Measurements from ENCODE around the gene ZRANB3. TPM values are rescaled to one million over a fixed set of nuclear protein-coding genes. Genes with fewer than 3 reads are reported as not detected.

ZRANB3 gene
- total RNA-seq, 3 donors from 2014 or later, result 5.0 to 5.8 (median 5.4) TPM

GRCh38 chr2:135271006-135271405, 260.0 kb downstream of the ZRANB3 start:
- peaks cover 5% of the 10 kb centered on the region for H3K9me3 Mint-ChIP-seq
- no peak for ATAC-seq
- H3K27me3 Mint-ChIP-seq (ENCODE audit: low read depth), result no peaks in the 10 kb centered on the region
- no peak overlapping the region for H3K4me3 Mint-ChIP-seq
- no peaks in the 10 kb centered on the region for H3K4me1 Mint-ChIP-seq (ENCODE audit: low read depth)
- peaks cover 5% of the 10 kb centered on the region for H3K36me3 Mint-ChIP-seq (ENCODE audit: insufficient read depth)
- DNase-seq, result no peak

- no peaks in the 10 kb centered on the region for H3K9me3 Mint-ChIP-seq
- no peaks in the 10 kb centered on the region for H3K27me3 Mint-ChIP-seq (ENCODE audit: low read depth)
- no peak overlapping the region for H3K4me3 Mint-ChIP-seq
- DNase-seq (no peak), ATAC-seq (no peak)
- H3K4me1 Mint-ChIP-seq (ENCODE audit: low read depth), result no peaks in the 10 kb centered on the region
- H3K36me3 Mint-ChIP-seq (ENCODE audit: insufficient read depth), result peaks cover 2% of the 10 kb centered on the region
Measured at GRCh38 chr2:135265960-135266490, 265.0 kb downstream of the ZRANB3 start.

DNA sequence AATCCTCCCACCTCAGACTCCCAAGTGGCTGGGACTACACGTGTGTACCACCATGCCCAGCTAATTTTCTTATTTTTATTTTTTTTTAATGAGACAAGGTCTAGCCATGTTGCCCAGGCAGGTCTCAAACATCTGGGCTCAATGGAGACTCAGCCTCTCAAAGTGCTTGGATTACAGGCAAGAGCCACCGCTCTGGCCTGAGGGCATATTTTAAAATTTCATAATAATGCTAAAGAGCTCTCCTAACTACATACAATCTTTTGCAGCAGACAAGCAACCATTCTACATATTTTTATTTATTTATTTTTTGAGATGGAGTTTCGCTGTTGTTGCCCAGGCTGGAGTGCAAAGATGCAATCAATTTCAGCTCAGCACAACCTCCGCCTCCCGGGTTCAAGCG, 271.9 kb downstream of the ZRANB3 start:
- ATAC-seq, result no peak
- no peaks in the 10 kb centered on the region for H3K27me3 Mint-ChIP-seq (ENCODE audit: low read depth)
- no peaks in the 10 kb centered on the region for H3K36me3 Mint-ChIP-seq (ENCODE audit: insufficient read depth)
- H3K9me3 Mint-ChIP-seq, result no peaks in the 10 kb centered on the region
- no peak for DNase-seq
- no peak overlapping the region for H3K4me3 Mint-ChIP-seq
- no peaks in the 10 kb centered on the region for H3K4me1 Mint-ChIP-seq (ENCODE audit: low read depth)

DNA sequence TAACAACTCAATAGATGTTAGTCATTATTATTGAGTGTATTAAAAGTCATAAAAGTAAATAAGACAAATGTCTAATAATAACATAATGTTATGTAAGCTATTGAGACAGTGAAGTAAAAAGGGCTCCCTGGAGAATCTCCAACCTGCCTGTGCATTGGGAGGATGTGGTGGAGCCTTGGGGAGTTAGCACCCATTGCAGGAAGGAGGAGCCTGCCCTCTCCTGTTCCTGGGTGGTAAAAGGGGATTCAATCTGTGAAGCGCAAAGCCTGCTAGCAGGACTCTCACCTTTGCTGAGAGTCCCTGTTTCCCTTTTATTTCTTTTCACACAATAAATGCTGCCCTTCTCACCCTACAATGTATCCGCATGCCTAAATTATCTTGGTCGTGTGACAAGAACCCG, 272.8 kb downstream of the ZRANB3 start:
- H3K4me1 Mint-ChIP-seq (ENCODE audit: low read depth), result no peaks in the 10 kb centered on the region

DNA sequence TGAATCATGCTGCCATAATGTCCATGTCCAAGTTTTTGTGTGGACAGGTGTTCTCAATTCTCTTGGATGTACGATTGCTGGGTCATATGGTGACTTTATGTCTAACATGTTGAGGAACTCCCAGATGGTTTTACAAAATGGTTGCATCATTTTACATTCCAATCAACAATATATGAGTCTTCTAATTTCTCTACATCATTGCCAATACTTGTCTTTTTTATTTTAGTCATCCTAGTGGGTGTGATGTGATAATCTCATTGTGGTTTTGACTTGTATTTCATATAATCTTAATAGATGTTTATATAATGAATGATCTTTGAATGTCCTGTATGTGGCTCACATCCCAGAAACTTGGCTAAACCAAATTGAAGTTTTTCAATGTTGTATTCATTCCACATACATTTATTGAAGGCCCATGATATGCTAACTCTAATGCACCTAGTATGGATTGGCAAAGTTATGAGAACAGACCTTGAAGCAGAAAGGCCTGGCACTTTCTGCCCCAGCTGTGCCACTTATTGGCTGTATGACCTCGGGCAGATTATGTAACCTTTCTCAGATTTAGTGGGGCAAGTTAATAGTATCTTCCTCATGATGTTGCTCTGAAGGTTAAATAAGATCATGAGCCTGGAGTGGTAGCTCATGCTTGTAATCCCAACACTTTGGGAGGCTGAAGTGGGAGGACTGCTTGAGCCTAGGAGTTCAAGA, 273.5 kb downstream of the ZRANB3 start:
- H3K4me3 Mint-ChIP-seq, result no peak overlapping the region
- peaks cover 1% of the 10 kb centered on the region for H3K36me3 Mint-ChIP-seq (ENCODE audit: insufficient read depth)
- ATAC-seq, result no peak
- DNase-seq, result no peak
- H3K27me3 Mint-ChIP-seq (ENCODE audit: low read depth), result no peaks in the 10 kb centered on the region
- H3K4me1 Mint-ChIP-seq (ENCODE audit: low read depth), result no peaks in the 10 kb centered on the region
- H3K9me3 Mint-ChIP-seq, result no peaks in the 10 kb centered on the region

More for the DNA sequence above, 272.8 kb downstream of the ZRANB3 start:
- no peaks in the 10 kb centered on the region for H3K27me3 Mint-ChIP-seq (ENCODE audit: low read depth)
- no peak overlapping the region for H3K4me3 Mint-ChIP-seq
- H3K36me3 Mint-ChIP-seq (ENCODE audit: insufficient read depth), result no peaks in the 10 kb centered on the region
- ATAC-seq, result no peak
- no peaks in the 10 kb centered on the region for H3K9me3 Mint-ChIP-seq
- no peak for DNase-seq

- ATAC-seq, result no peak
- Mint-ChIP-seq H3K36me3 (ENCODE audit: insufficient read depth) (peaks cover 1% of the 10 kb centered on the region), H3K4me1 (ENCODE audit: low read depth) (no peaks in the 10 kb centered on the region), H3K9me3 (peaks cover 3% of the 10 kb centered on the region), H3K4me3 (no peak overlapping the region), H3K27me3 (ENCODE audit: low read depth) (no peaks in the 10 kb centered on the region)
- DNase-seq, result no peak
Measured at GRCh38 chr2:135256531-135257260, 274.3 kb downstream of the ZRANB3 start.

- no peak for ATAC-seq
- H3K4me3 Mint-ChIP-seq, result no peak overlapping the region
- DNase-seq, result no peak
- H3K36me3 Mint-ChIP-seq (ENCODE audit: insufficient read depth), result peaks cover 6% of the 10 kb centered on the region
- peaks cover 10% of the 10 kb centered on the region for H3K9me3 Mint-ChIP-seq
- H3K27me3 Mint-ChIP-seq (ENCODE audit: low read depth), result no peaks in the 10 kb centered on the region
- H3K4me1 Mint-ChIP-seq (ENCODE audit: low read depth), result no peaks in the 10 kb centered on the region
Measured at GRCh38 chr2:135255208-135255607, 275.8 kb downstream of the ZRANB3 start.

DNA sequence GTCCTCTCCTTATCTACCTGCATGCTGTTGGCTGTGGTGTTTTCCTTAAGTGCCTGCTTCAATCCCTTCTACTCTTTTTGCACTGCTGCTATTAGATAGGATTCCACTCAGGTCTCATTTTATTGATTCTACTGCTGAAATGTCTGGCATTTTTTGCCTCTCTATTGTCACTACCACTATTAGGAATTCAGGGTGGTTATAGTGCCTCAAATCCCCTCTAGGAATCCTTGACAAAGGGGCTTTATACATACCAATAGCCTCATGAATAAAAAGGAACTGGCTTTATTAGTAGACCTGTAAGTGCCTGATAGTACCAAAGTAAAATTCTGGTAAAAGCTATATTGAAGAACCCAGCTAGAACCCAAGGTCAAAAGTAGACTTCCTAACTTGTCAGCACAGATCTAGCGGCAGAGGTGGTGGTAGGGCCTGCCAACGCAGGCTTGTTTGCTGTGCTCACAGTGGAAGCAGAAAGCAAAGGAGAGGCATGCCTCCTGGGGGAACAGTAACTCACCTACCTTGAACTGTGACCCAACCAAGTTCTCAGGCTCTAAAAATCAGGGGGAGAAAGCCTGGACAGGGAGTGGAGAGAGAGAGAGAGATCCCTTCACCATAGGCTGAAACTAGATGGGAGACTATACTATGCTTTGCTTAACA, 278.1 kb downstream of the ZRANB3 start:
- Mint-ChIP-seq H3K27me3 (ENCODE audit: low read depth) (no peaks in the 10 kb centered on the region), H3K36me3 (ENCODE audit: insufficient read depth) (peaks cover 13% of the 10 kb centered on the region), H3K9me3 (peaks cover 18% of the 10 kb centered on the region), H3K4me1 (ENCODE audit: low read depth) (no peaks in the 10 kb centered on the region), H3K4me3 (no peak overlapping the region)
- DNase-seq (no peak), ATAC-seq (no peak)

GRCh38 chr2:135248611-135249010, 282.4 kb downstream of the ZRANB3 start:
- no peak overlapping the region for H3K4me3 Mint-ChIP-seq
- H3K27me3 Mint-ChIP-seq (ENCODE audit: low read depth), result no peaks in the 10 kb centered on the region
- peaks cover 18% of the 10 kb centered on the region for H3K9me3 Mint-ChIP-seq
- ATAC-seq (no peak), DNase-seq (no peak)
- peaks cover 13% of the 10 kb centered on the region for H3K36me3 Mint-ChIP-seq (ENCODE audit: insufficient read depth)
- H3K4me1 Mint-ChIP-seq (ENCODE audit: low read depth), result peaks cover 8% of the 10 kb centered on the region

GRCh38 chr2:135246711-135247270, 284.2 kb downstream of the ZRANB3 start:
- Mint-ChIP-seq H3K4me1 (ENCODE audit: low read depth) (peaks cover 8% of the 10 kb centered on the region), H3K27me3 (ENCODE audit: low read depth) (no peaks in the 10 kb centered on the region), H3K4me3 (no peak overlapping the region), H3K36me3 (ENCODE audit: insufficient read depth) (peaks cover 11% of the 10 kb centered on the region), H3K9me3 (peaks cover 15% of the 10 kb centered on the region)
- no peak for ATAC-seq
- DNase-seq, result no peak

DNA sequence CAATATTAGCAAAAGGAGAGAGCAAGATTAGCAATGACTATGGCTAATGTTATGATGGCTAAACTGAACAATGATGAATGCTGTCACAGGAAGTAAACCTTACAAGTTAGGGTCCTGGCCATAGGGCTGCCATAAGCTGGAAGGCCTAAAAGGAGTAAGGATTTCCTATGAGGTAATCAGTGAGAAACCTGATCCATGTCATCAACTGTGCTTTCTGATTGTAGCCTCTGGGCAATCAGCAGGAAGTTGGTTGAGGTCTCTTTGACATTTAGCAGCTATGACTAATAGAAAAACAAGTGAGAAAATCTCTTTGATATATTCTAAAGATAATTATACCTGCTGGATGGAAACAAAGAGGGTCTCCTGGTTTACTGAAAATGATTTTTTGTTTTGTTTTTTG, 285.9 kb downstream of the ZRANB3 start:
- Mint-ChIP-seq H3K4me3 (no peak overlapping the region), H3K9me3 (peaks cover 7% of the 10 kb centered on the region), H3K36me3 (ENCODE audit: insufficient read depth) (peaks cover 5% of the 10 kb centered on the region), H3K27me3 (ENCODE audit: low read depth) (no peaks in the 10 kb centered on the region), H3K4me1 (ENCODE audit: low read depth) (peaks cover 8% of the 10 kb centered on the region)
- DNase-seq, result no peak
- ATAC-seq, result peak; percentile 70 to 80

GRCh38 chr2:135238651-135239050, 292.4 kb downstream of the ZRANB3 start:
- ATAC-seq (no peak), DNase-seq (no peak)
- Mint-ChIP-seq H3K9me3 (peaks cover 5% of the 10 kb centered on the region), H3K27me3 (ENCODE audit: low read depth) (no peaks in the 10 kb centered on the region), H3K36me3 (ENCODE audit: insufficient read depth) (peaks cover 8% of the 10 kb centered on the region), H3K4me3 (no peak overlapping the region), H3K4me1 (ENCODE audit: low read depth) (no peaks in the 10 kb centered on the region)

DNA sequence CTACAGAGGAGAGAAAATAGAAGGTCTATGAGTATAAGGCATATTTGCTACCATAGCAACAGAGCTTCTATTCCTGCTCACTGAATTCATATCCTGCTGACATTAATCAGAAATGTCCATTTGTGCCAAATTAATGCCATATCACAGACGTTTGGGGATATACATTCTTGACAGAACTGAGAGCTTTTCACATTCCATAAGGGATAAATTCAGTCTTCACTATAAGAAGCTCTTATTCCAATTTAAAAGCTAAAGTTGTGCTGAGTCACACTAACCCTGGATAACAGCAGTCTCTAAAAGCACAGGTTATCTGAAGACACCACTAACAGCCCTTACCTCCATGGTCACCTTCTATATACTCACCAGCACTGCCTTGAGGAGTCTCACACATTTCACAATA, 300.9 kb downstream of the ZRANB3 start:
- Mint-ChIP-seq H3K4me1 (ENCODE audit: low read depth) (no peaks in the 10 kb centered on the region), H3K9me3 (peaks cover 11% of the 10 kb centered on the region), H3K27me3 (ENCODE audit: low read depth) (no peaks in the 10 kb centered on the region), H3K4me3 (no peak overlapping the region), H3K36me3 (ENCODE audit: insufficient read depth) (peaks cover 19% of the 10 kb centered on the region)
- ATAC-seq (no peak), DNase-seq (no peak)

DNA sequence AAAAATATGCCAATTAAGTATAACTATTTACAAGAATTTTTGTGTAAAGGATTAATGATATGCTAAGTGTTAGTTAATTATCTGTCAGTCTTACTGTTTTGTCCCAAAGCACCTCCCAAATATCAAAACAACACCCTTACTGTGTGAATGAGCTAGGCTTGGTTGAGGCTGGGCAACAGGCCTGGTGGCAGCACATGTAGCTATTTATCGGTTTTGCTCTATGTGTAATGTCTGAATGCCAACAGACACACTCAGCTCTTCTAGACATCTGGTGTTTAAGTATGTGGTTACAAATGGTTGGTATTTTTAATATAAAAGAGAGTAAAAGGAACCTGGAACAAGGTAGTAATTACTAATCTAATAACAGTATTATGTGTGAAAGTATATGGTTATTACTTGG, 303.6 kb downstream of the ZRANB3 start:
- ATAC-seq (no peak), DNase-seq (no peak)
- Mint-ChIP-seq H3K4me3 (no peak overlapping the region), H3K9me3 (no peaks in the 10 kb centered on the region), H3K27me3 (ENCODE audit: low read depth) (no peaks in the 10 kb centered on the region), H3K36me3 (ENCODE audit: insufficient read depth) (peaks cover 14% of the 10 kb centered on the region), H3K4me1 (ENCODE audit: low read depth) (no peaks in the 10 kb centered on the region)

Data from activated T-cell treated with anti-CD3 and anti-CD28 coated beads, Interleukin-2, amount 50 U/mL, for 4 hours (primary cell).